T-helper 2 cell treated with Interferon-gamma antibody and Interleukin-4, amounts not matched to agents 5 μg/mL and 100 μg/mL, for 36 hours (primary cell): ENCODE results near the gene PGGHG.
"Not testable (repeated sequence)": the region's sequence is repeated elsewhere in the genome, so short reads cannot be mapped to it uniquely, and the experiment has no call there.

Experiments used
- DNase-seq: peaks from one replicate; pipeline ENCODE4 v3.0.0; 2021; ENCODE audit warnings: low spot score
- H3K27ac Mint-ChIP-seq: one replicate; pipeline ENCODE4 v1.8.0; 2021; ENCODE audit warnings: mild to moderate bottlenecking, mixed read lengths
- H3K27me3 Mint-ChIP-seq: one replicate; pipeline ENCODE4 v1.8.0; 2021; ENCODE audit warnings: low read depth, mixed read lengths
- H3K36me3 Mint-ChIP-seq: one replicate; pipeline ENCODE4 v1.8.0; 2021; ENCODE audit warnings: low read depth, mixed read lengths
- H3K4me1 Mint-ChIP-seq: one replicate; pipeline ENCODE4 v1.8.0; 2021; ENCODE audit warnings: low read depth, mixed read lengths
- H3K4me3 Mint-ChIP-seq: one replicate; pipeline ENCODE4 v1.8.0; 2022; ENCODE audit warnings: mild to moderate bottlenecking, moderate library complexity, mixed read lengths
- H3K9me3 Mint-ChIP-seq: one replicate; pipeline ENCODE4 v1.8.0; 2021; ENCODE audit warnings: mixed read lengths

PGGHG gene

DNA sequence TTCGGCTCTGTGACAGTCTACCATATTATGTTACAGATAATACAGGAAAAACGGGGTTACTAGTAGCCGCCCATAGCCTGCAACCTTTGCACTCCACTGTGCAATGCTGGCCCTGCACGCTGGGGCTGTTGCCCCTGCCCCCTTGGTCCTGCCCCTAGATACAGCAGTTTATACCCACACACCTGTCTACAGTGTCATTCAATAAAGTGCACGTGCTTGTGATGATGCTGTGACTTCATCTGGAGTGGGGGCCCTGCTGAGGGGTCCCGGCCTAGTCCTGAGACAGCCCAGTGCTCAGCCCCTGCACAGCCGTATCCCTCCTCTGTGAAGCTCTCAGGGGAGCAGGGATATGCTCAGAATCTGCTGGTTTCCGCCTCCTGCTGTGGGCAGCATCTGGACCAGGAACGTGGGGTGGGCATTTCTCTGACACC is 26.1 kb downstream of the PGGHG start:
- H3K9me3 Mint-ChIP-seq = no peaks in the 10 kb centered on the region

DNA sequence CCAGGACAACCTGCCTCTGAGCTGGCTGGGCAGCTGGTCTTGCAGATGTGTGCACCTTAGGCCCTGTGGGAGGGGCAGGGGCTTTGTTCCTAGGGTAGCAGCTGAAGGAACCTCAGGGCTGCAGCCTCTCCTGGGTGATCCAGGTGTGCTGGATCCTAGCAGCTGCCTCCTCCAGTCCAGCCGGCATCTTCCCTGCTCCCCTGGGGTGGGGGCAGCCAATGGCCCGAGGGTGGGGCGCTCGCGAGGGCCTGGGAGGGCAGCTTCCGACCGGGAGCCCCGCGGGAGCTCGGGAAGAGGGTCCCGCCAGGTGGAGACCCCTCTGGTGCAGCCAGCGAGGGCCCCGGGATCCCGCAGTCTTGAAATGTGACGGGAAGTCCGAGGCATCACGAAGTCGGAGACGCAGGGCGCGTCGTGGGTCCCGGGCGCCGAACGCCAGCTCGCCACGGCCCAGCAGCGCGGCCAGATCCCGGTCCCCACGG is 26.6 kb downstream of the PGGHG start:
- peak overlapping the region; percentile 90 for H3K27ac Mint-ChIP-seq
- H3K27me3 Mint-ChIP-seq = no peaks in the 10 kb centered on the region
- peak overlapping the region; percentile 96 for H3K4me3 Mint-ChIP-seq
- H3K36me3 Mint-ChIP-seq = peaks cover 46% of the 10 kb centered on the region
- no peak for DNase-seq
- peaks cover 31% of the 10 kb centered on the region for H3K4me1 Mint-ChIP-seq
- no peaks in the 10 kb centered on the region for H3K9me3 Mint-ChIP-seq

More for the DNA sequence above, 26.1 kb downstream of the PGGHG start:
- Mint-ChIP-seq H3K4me3 (peak overlapping the region; percentile 96), H3K27ac (peak overlapping the region; percentile 90), H3K4me1 (peaks cover 27% of the 10 kb centered on the region), H3K36me3 (peaks cover 43% of the 10 kb centered on the region), H3K27me3 (no peaks in the 10 kb centered on the region)
- no peak for DNase-seq

DNA sequence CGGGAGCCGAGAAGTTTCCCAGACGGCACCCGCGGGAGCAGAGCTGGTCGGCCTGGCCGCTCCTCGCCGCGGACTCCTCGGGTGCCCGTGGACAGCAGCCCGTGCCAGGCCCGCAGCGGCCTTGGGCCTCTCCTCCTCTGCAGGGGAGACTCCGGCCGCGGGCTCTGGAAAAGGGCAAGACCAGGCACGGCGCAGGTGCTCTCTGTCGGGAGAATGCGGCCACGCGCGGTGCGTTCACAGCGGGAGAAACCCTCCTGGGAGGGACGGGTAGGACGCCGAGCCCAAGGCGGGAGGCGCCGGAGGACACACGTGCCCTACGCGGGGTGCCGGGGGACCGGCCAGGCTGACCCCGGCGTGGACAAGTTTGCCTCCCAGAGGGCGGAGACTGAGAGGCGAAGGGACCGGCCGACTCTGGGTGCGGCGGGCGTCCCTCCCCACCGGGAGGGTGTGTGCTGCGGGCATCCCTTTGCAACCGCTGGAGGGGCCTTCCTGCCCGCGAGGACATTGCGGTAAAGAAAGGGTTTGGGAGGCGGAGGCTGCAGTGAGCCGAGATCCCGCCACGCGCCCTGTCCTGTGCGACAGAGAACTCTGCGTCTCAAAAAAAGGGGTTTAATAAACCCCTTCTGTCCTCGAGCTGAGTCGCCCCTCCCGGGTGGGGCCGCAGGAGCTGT is 27.2 kb downstream of the PGGHG start:
- peak overlapping the region; percentile 96 for H3K4me3 Mint-ChIP-seq
- DNase-seq = no peak
- H3K9me3 Mint-ChIP-seq = no peaks in the 10 kb centered on the region
- H3K4me1 Mint-ChIP-seq = peaks cover 32% of the 10 kb centered on the region
- no peaks in the 10 kb centered on the region for H3K27me3 Mint-ChIP-seq
- H3K36me3 Mint-ChIP-seq = peaks cover 47% of the 10 kb centered on the region
- H3K27ac Mint-ChIP-seq = peak overlapping the region; percentile 96

DNA sequence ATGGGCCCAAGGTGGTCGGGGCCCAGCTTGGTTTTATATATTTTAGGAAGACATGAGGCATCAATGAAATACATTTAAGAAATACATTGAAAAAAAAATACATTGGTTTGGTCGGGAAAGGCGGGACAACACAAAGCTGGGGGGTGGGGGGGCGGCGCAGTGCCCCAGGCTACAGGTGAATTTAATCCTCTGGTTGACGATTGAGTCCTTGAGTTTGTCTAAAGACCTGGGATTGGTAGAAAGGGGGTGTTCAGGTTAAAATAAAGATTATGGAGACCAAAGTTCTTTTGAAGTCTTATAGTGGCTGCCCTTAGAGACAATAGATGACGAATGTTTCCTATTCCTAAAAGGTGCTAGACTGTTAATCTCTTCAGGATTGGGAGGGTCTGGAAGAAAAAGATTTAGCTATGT is 28.0 kb downstream of the PGGHG start:
- Mint-ChIP-seq H3K27me3 (no peaks in the 10 kb centered on the region), H3K4me3 (peak overlapping the region; percentile 96), H3K27ac (peak overlapping the region; percentile 96), H3K36me3 (peaks cover 46% of the 10 kb centered on the region), H3K4me1 (peaks cover 30% of the 10 kb centered on the region), H3K9me3 (no peaks in the 10 kb centered on the region)
- no peak for DNase-seq

DNA sequence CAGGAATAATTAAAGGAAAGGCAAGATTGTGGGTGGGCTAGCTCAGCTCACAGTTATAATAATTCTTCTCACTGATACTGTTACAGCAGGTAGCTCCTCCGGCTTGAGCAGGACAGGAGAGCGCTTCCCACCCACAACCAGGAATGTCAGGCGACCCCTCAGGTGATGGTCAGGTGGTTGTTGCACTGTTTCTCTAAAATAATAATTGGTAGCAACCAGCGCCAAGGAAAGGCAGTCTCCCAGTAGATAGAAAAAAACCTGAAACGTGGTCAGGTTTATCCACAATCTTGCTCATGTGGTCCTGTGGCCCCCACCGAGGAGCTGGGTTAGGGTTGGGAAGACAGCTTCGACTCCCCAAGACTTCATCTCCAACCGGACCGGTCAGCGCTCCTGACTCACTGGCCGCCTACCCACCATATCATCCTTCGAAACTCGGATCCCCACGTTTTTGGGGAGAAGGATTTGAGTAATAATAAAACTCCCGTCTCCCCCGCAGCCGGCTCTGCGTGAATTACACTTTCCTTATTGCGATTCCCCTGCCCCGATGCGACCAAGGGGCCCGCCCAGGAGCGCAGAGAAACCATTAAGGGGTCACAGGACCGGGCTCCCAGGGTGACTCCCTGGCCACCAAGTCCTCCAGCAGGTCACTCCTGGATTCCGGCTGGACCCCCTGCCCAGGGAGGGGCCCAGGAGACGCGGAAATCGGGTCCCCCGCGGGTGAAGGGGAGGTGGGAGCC is 28.9 kb downstream of the PGGHG start:
- H3K36me3 Mint-ChIP-seq = peaks cover 44% of the 10 kb centered on the region

DNA sequence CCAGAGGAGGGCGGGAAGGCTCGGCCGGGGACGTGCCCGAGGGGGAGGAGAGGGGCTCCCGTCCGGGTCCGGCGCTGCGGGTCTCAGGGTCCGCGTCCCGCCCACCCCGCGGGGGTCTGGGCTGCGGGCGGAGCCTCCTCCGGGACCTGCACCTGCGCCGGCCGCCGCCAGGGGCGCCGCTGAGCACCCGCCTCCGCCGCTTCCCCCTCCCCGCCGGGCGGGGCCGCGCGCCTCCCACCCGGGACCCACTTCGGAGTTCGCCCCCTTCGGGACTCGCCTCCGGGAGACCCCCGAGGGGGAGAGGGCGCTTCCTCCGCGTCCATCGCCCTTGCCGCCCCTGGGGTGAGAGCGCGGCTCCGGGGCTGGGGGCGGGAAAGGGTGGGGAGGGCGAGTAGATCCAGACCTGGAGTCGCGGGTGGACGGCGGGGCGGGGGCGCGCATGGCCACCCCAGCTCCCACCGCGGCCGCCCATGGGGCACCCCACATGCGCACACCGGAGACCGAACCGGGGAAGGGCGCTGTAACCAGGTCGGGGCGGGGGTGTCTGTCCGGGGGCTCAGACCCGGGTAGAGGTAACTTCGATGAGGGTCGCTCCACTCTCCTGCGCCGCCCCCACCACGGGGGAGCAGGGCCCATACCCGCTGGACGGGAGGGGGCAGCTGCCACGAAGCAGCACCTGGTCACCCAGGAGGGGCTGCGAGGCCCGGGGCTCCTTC is 29.6 kb downstream of the PGGHG start:
- DNase-seq, H3K27me3 Mint-ChIP-seq, H3K4me3 Mint-ChIP-seq, H3K9me3 Mint-ChIP-seq, H3K27ac Mint-ChIP-seq: not testable (repeated sequence)
- H3K4me1 Mint-ChIP-seq = peaks cover 17% of the 10 kb centered on the region
- peaks cover 43% of the 10 kb centered on the region for H3K36me3 Mint-ChIP-seq

More for the DNA sequence above, 28.9 kb downstream of the PGGHG start:
- Mint-ChIP-seq H3K4me3 (peak overlapping the region; percentile 96), H3K4me1 (peaks cover 22% of the 10 kb centered on the region), H3K27ac (peak overlapping the region; percentile 96)
- H3K27me3 Mint-ChIP-seq, DNase-seq, H3K9me3 Mint-ChIP-seq: not testable (repeated sequence)

DNA sequence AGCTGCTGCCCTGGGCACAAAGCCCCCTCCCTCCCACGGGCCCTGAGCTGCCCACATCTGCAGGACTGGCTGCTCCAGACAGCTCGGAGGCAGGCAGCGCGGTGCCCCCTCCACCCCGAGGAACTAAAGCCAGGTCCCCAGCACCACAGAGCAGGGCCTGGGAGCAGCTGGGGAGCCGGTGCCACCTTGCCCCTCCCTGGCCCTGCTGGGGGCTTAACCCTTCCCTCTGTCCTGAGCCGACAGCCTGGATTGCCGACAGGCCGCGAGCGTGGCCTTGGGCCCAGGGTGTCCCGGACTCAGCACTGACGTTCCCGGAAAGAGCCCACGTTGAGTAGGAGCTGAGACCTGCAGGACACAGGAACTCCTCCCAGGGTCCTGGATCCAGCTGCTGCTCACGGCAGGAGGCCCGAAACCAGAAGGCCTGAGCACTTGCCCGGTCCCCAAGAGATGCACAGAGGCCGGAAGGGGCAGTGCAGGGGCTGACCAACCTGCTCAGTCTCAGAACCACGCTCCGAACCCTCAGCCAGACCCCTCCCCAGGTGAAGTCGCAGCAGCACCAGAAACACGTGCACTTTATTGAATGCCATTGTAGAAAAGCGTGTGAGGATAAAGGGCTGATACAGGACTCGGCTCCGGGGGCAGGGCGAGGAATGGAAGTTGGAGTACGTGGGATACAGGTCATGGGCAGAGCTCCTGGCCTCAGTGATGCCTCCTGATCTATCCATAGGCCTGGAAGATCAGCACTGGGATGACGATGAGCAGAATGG is 30.4 kb downstream of the PGGHG start:
- Mint-ChIP-seq H3K27ac (peak overlapping the region; percentile 79), H3K36me3 (peaks cover 39% of the 10 kb centered on the region), H3K4me1 (peaks cover 21% of the 10 kb centered on the region), H3K4me3 (peak overlapping the region; percentile 74)
- not testable (repeated sequence) for DNase-seq, H3K9me3 Mint-ChIP-seq, H3K27me3 Mint-ChIP-seq

DNA sequence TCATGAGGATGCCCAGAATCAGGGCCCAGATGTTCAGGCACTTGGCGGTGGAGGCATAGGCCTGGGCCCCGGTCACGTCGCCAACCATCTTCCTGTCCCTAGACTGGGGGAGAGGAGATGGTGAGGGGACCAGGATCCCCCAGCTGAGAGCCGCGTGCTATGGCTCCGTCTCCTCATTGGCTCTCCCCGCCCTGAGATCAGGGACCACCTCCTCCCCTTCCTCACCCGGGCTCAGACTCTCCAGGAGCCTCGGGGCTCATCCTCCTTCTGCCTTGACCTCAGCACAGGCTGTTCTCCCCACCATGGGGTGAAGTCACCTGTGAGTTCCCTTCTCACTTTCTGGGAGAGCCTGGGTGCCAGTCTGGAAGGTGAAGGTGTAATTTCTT is 31.0 kb downstream of the PGGHG start:
- Mint-ChIP-seq H3K4me3 (peak overlapping the region; percentile 74), H3K36me3 (peaks cover 33% of the 10 kb centered on the region), H3K4me1 (peaks cover 25% of the 10 kb centered on the region), H3K27ac (peak overlapping the region; percentile 79)
- H3K27me3 Mint-ChIP-seq, H3K9me3 Mint-ChIP-seq, DNase-seq: not testable (repeated sequence)

DNA sequence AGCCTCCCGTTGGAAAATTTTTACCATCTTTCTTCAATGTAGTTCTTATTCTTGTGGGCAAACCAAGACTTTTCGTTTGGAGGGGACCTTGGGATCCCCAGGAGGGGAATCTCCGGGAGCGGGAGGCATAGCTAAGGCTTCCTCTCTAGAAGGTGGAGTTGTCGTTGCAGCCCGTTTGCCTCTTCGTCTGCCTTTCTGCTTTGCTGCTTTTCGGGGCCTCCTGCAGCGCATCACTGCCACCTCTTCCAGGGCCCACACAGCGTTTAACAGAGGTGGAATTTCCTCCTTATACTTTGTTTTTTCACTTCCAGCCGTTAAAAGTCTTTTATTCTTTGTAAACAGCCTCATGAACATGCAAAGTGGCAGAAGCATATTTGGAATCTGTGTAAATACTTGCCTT is 35.2 kb downstream of the PGGHG start:
- no peaks in the 10 kb centered on the region for H3K9me3 Mint-ChIP-seq
- H3K27me3 Mint-ChIP-seq = no peaks in the 10 kb centered on the region
- no peak overlapping the region for H3K4me3 Mint-ChIP-seq
- peaks cover 46% of the 10 kb centered on the region for H3K4me1 Mint-ChIP-seq
- DNase-seq = no peak
- peaks cover 10% of the 10 kb centered on the region for H3K36me3 Mint-ChIP-seq
- H3K27ac Mint-ChIP-seq = no peak overlapping the region

DNA sequence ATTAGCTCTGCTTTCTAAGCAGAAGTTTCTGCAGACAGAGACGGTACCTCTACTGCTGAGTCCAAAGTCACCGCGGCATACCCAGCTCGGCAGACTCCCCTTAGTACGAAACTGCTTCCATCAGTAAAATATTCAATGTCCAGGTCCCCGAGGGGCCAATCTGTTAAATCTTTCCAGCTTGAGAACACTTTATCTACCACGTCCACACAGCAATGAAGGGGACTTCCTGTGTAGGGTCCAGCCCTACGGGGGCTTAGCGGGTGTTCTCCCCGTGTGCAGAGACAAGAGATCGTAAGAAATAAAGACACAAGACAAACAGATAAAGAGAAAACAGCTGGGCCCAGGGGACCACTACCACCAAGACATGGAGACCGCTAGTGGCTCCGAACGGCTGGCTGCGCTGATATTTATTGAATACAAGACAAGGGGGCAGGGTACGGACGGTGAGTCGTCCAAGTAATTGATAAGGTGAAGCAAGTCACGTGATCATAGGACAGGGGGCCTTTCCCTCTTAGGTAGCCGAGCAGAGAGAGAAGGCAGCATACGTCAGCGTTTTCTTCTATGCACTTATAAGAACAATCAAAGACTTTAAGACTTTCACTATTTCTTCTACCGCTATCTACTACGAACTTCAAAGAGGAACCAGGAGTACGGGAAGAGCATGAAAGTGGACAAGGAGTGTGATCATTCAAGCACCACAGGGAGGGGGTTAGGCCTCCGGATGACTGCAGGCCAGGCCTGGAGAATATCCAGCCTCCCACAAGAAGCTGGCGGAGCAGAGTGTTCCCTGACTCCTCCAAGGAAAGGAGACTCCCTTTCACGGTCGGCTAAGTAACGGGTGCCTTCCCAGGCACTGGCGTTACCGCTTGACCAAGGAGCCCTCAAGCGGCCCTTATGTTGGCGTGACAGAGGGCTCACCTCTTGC is 35.9 kb downstream of the PGGHG start:
- not testable (repeated sequence) for H3K27me3 Mint-ChIP-seq, DNase-seq, H3K9me3 Mint-ChIP-seq
- H3K36me3 Mint-ChIP-seq = peaks cover 12% of the 10 kb centered on the region
- H3K4me3 Mint-ChIP-seq = peak overlapping the region; percentile 7
- H3K4me1 Mint-ChIP-seq = peaks cover 50% of the 10 kb centered on the region
- H3K27ac Mint-ChIP-seq = peak overlapping the region; percentile 6

DNA sequence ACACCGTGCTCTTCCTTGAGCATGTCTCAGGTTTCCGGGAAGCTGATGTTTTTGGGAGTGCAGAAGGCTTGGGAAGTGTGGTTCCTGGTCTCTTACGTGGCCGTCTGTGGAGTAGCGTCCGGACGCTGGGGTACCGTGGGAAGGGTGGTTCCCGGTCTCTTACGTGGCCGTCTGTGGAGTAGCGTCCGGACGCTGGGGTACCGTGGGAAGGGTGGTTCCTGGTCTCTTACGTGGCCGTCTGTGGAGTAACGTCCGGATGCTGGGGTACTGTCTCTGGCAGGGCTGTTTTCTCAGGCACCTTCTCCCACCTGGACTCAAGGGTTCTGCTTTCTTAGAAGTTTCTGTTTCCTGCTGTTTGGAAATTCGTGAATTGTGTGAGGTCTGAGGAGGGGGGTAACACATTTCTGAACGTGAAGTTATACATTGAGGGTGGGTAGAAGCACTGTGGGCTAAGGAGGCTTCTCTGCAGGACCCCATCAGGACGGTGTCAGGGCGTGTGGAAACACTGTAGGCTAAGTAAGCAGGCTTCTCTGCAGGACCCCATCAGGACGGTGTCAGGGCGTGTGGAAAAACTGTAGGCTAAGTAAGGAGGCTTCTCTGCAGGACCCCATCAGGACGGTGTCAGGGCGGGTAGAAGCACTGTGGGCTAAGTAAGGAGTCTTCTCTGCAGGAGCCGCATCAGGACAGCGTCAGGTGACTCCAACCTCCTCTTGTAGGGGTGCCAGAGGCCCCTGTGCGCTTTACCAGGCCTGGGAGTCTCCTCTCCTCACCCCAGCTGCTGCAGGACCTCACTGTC is 37.1 kb downstream of the PGGHG start:
- Mint-ChIP-seq H3K4me3 (peak overlapping the region; percentile 79), H3K27me3 (no peaks in the 10 kb centered on the region), H3K36me3 (peaks cover 7% of the 10 kb centered on the region), H3K27ac (peak overlapping the region; percentile 95), H3K9me3 (no peaks in the 10 kb centered on the region), H3K4me1 (peaks cover 52% of the 10 kb centered on the region)
- no peak for DNase-seq

DNA sequence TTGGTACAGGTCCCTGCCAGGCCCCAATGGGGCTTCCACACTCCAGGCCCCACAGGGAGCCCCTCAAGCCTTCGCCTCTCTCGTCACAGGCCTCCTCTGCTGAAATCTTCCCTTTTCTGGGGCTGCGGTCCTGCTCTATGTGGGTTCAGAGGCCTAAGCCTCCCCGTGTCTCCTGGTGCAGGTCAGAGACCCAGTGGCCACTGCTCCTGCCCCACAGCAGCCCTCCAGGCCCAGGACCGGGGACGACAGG is 37.6 kb downstream of the PGGHG start:
- no peak for DNase-seq
- Mint-ChIP-seq H3K4me1 (peaks cover 57% of the 10 kb centered on the region), H3K4me3 (peak overlapping the region; percentile 79)

More for the DNA sequence above, 37.6 kb downstream of the PGGHG start:
- Mint-ChIP-seq H3K27ac (peak overlapping the region; percentile 95), H3K27me3 (no peaks in the 10 kb centered on the region), H3K36me3 (peaks cover 7% of the 10 kb centered on the region), H3K9me3 (no peaks in the 10 kb centered on the region)
